H1 (cell line): Measurements from ENCODE around the gene DGKI. TPM values are rescaled to one million over a fixed set of nuclear protein-coding genes. Genes with fewer than 3 reads are reported as not detected.

ENCODE experiments used
- CTCF ChIA-PET: fragments of 300-600 bp; sonication (Branson Sonifier 250); formaldehyde crosslinking; loops from one replicate; lab custom pipeline; 2021; ENCODE audit not compliant: partially characterized antibody; lab: Charles Lee
- POLR2A ChIA-PET: fragments of 300-600 bp; sonication (Branson Sonifier 250); formaldehyde crosslinking; loops from one replicate; lab custom pipeline; 2021; ENCODE audit warnings: inconsistent platforms; ENCODE audit not compliant: partially characterized antibody; lab: Charles Lee
- DNase-seq, 2 experiments: peaks; one replicate each; pipeline versions ENCODE4 v3.0.0 to v3.0.0-alpha.2; 2010 to 2022; ENCODE audit warnings: low spot score in 2 of 2, low read depth in 1 of 2, mixed read lengths in 1 of 2
- FAIRE-seq: peaks from 2 replicates; lab custom pipeline; 2011; peaks lifted over from hg19 to GRCh38; lab: Jason Lieb, UNC
- H2AFZ ChIP-seq: 2 replicates; pipeline ENCODE4 v1.8.1; 2012; ENCODE audit warnings: low read length, inconsistent platforms
- H2AK5ac ChIP-seq: 2 replicates; pipeline ENCODE4 v1.6.1; 2013; ENCODE audit warnings: low read depth, low read length
- H2BK120ac ChIP-seq: replicated peaks from 2 replicates; pipeline ENCODE3; 2013; ENCODE audit warnings: low read depth, low read length, inconsistent platforms
- H2BK12ac ChIP-seq: 2 replicates; pipeline ENCODE4 v1.6.1; 2013; ENCODE audit warnings: low read depth, low read length
- H2BK15ac ChIP-seq: 2 replicates; pipeline ENCODE4 v1.6.1; 2013; ENCODE audit warnings: low read length
- H2BK20ac ChIP-seq: 2 replicates; pipeline ENCODE4 v1.6.1; 2013; ENCODE audit warnings: low read length
- H2BK5ac ChIP-seq: 2 replicates; pipeline ENCODE4 v1.6.1; 2013; ENCODE audit warnings: low read depth, low read length
- H3K14ac ChIP-seq: 2 replicates; pipeline ENCODE4 v1.6.1; 2013; ENCODE audit warnings: inconsistent platforms; ENCODE audit not compliant: insufficient read length
- H3K18ac ChIP-seq: 2 replicates; pipeline ENCODE4 v1.6.1; 2013; ENCODE audit warnings: low read length; ENCODE audit errors: extremely low read depth
- H3K23ac ChIP-seq: 2 replicates; pipeline ENCODE4 v1.6.1; 2013; ENCODE audit warnings: inconsistent platforms; ENCODE audit not compliant: insufficient read length
- H3K23me2 ChIP-seq: 2 replicates; pipeline ENCODE4 v1.6.1; 2013; ENCODE audit warnings: low read depth, low read length
- H3K27ac ChIP-seq: 2 replicates; pipeline ENCODE4 v1.6.1; 2011; ENCODE audit warnings: low read depth, low read length, inconsistent platforms
- H3K27me3 ChIP-seq, 4 experiments: replicated peaks in 1 of 4; 1 replicate in 1 of 4; 2 replicates in 3 of 4; pipeline versions ENCODE4 v1.6.1 to v1.8.1; 2011 to 2013; ENCODE audit warnings: low read length in 3 of 4, mild to moderate bottlenecking in 3 of 4, inconsistent platforms in 2 of 4, mixed read lengths in 2 of 4, moderate library complexity in 1 of 4; ENCODE audit not compliant: control insufficient read depth in 3 of 4, insufficient read depth in 3 of 4; ENCODE audit errors: extremely low read depth in 1 of 4
- H3K36me3 ChIP-seq, 4 experiments: 2 replicates each; pipeline versions ENCODE4 v1.6.1 to v1.8.1; 2011 to 2013; ENCODE audit warnings: mild to moderate bottlenecking in 4 of 4, low read length in 3 of 4, moderate library complexity in 2 of 4, control low read depth in 1 of 4, inconsistent platforms in 1 of 4; ENCODE audit not compliant: insufficient read depth in 4 of 4, control insufficient read depth in 2 of 4
- H3K4ac ChIP-seq: replicated peaks from 2 replicates; pipeline ENCODE3; 2013; ENCODE audit warnings: low read length, low read depth, mixed read lengths, inconsistent platforms; ENCODE audit not compliant: insufficient read length
- H3K4me1 ChIP-seq, 4 experiments: replicated peaks in 1 of 4; 1 replicate in 1 of 4; 2 replicates in 3 of 4; pipeline versions ENCODE4 v1.6.1 to v1.8.1; 2011 to 2013; ENCODE audit warnings: low read length in 3 of 4, inconsistent platforms in 2 of 4, mixed read lengths in 1 of 4; ENCODE audit not compliant: insufficient read depth in 4 of 4, control insufficient read depth in 3 of 4
- H3K4me2 ChIP-seq, 2 experiments: 2 replicates each; pipeline versions ENCODE4 v1.6.1 to v1.8.1; 2011 to 2013; ENCODE audit warnings: low read depth in 2 of 2, low read length in 2 of 2, control low read depth in 1 of 2, inconsistent platforms in 1 of 2, mild to moderate bottlenecking in 1 of 2; ENCODE audit not compliant: insufficient read depth in 1 of 2
- H3K4me3 ChIP-seq, 4 experiments: fragments of 200-600, 300-600 bp in 1 of 4; sonication (generic), shearing (Covaris generic), sonication (Bioruptor Twin) in 1 of 4; 2 replicates each; pipeline versions ENCODE4 v1.5.1 to v1.8.1; 2011 to 2016; ENCODE audit warnings: low read length in 4 of 4, low read depth in 3 of 4, control low read depth in 2 of 4, inconsistent platforms in 2 of 4, mild to moderate bottlenecking in 2 of 4, mixed read lengths in 1 of 4, moderate library complexity in 1 of 4; ENCODE audit not compliant: insufficient read depth in 2 of 4; ENCODE audit errors: extremely low read depth in 1 of 4
- H3K56ac ChIP-seq: replicated peaks from 2 replicates; pipeline ENCODE3; 2013; ENCODE audit warnings: low read depth, mild to moderate bottlenecking, mixed read lengths, low read length, inconsistent platforms; ENCODE audit not compliant: insufficient read length
- H3K79me1 ChIP-seq: 2 replicates; pipeline ENCODE4 v1.6.1; 2013; ENCODE audit warnings: low read depth, low read length, control low read depth
- H3K79me2 ChIP-seq, 2 experiments: 2 replicates each; pipeline versions ENCODE4 v1.6.1 to v1.8.1; 2012 to 2013; ENCODE audit warnings: low read length in 2 of 2, mild to moderate bottlenecking in 2 of 2, inconsistent platforms in 1 of 2; ENCODE audit not compliant: insufficient read depth in 2 of 2, control insufficient read depth in 1 of 2
- H3K9ac ChIP-seq, 4 experiments: replicated peaks in 1 of 4; 1 replicate in 1 of 4; 2 replicates in 3 of 4; pipeline versions ENCODE4 v1.6.1 to v1.8.1; 2011 to 2013; ENCODE audit warnings: low read depth in 3 of 4, low read length in 3 of 4, control low read depth in 2 of 4, mild to moderate bottlenecking in 2 of 4, moderate library complexity in 2 of 4, inconsistent platforms in 1 of 4; ENCODE audit errors: extremely low read depth in 1 of 4
- H3K9me3 ChIP-seq, 2 experiments: 2 replicates each; pipeline versions ENCODE4 v1.6.1 to v1.8.1; 2012 to 2013; ENCODE audit warnings: mild to moderate bottlenecking in 2 of 2, moderate library complexity in 2 of 2, control low read depth in 1 of 2, inconsistent platforms in 1 of 2, low read depth in 1 of 2, low read length in 1 of 2, mixed read lengths in 1 of 2; ENCODE audit not compliant: insufficient read depth in 2 of 2
- H4K20me1 ChIP-seq, 2 experiments: replicated peaks in 1 of 2; 2 replicates each; pipeline versions ENCODE3 to v1.8.1; 2011 to 2013; ENCODE audit warnings: inconsistent platforms in 2 of 2, low read length in 2 of 2, mild to moderate bottlenecking in 1 of 2; ENCODE audit not compliant: insufficient read depth in 2 of 2, control insufficient read depth in 1 of 2
- H4K5ac ChIP-seq: 2 replicates; pipeline ENCODE4 v1.6.1; 2013; ENCODE audit warnings: low read length, low read depth, mixed read lengths, inconsistent platforms; ENCODE audit not compliant: insufficient read length
- H4K8ac ChIP-seq: 2 replicates; pipeline ENCODE4 v1.8.0; 2013; ENCODE audit warnings: mild to moderate bottlenecking, moderate library complexity, low read length, inconsistent platforms; ENCODE audit not compliant: insufficient read depth; ENCODE audit errors: extremely low read depth
- H4K91ac ChIP-seq: replicated peaks from 2 replicates; pipeline ENCODE3; 2013; ENCODE audit warnings: low read length, mixed read lengths, inconsistent platforms; ENCODE audit not compliant: insufficient read length
- BACH1 ChIP-seq: IDR thresholded peaks from 2 replicates; pipeline ENCODE4 v1.6.1; 2012; ENCODE audit warnings: low read length, improper control_type of control experiment
- CREB1 ChIP-seq: IDR thresholded peaks from 2 replicates; pipeline ENCODE4 v1.6.1; 2012; ENCODE audit warnings: inconsistent platforms
- GABPA ChIP-seq: IDR thresholded peaks from 2 replicates; pipeline ENCODE4 v1.6.1; 2011; ENCODE audit warnings: mild to moderate bottlenecking, low read length, moderate library complexity, borderline replicate concordance; ENCODE audit not compliant: insufficient read depth
- KDM1A ChIP-seq: fragments of 200-600, 300-600 bp; sonication (generic); IDR thresholded peaks from 2 replicates; pipeline ENCODE4 v1.7.1; 2016; ENCODE audit warnings: mild to moderate bottlenecking, low read length, borderline replicate concordance
- RFX5 ChIP-seq: IDR thresholded peaks from 2 replicates; pipeline ENCODE4 v1.6.1; 2011; ENCODE audit warnings: low read depth, low read length, improper control_type of control experiment, borderline replicate concordance
- WGBS, 2 experiments: shearing (Covaris generic) in 1 of 2; methylation state at CpG; one replicate each; pipeline versions ENCODE4 v1.1.6 to v1.1.7; 2013 to 2015; ENCODE audit warnings: low lambda C conversion rate in 2 of 2, mixed read lengths in 2 of 2, inconsistent platforms in 1 of 2, low coverage in 1 of 2, missing lambda C conversion rate in 1 of 2; ENCODE audit not compliant: insufficient replicate concordance in 2 of 2, insufficient coverage in 1 of 2, insufficient read length in 1 of 2; ENCODE audit errors: extremely low coverage in 1 of 2, missing lambda C conversion rate in 1 of 2; 5-methylcytosine and 5-hydroxymethylcytosine counted together
- polyA plus RNA-seq, 7 experiments: library from polyadenylated mRNA; depleted of rRNA in 3 of 7; stranded (reverse) in 5 of 7; unstranded in 2 of 7; fragments of >200 nt in 5 of 7; fragments of 200-250 nt in 2 of 7; gene quantifications; 1 replicate in 5 of 7; 2 replicates in 1 of 7; 4 replicates in 1 of 7; pipeline versions ENCODE4 v1.2.1 to v1.2.3, GENCODE V29; 2011 to 2013; ENCODE audit warnings: missing spikeins in 2 of 7, mixed read lengths in 2 of 7
- total RNA-seq: library from RNA; stranded (reverse); fragmentation: NEBNext Ultra II Directional; extraction: Animal tissue kit (Norgen Biotek cat#: 25700); gene quantifications from 2 replicates; pipeline ENCODE4 v1.2.1, GENCODE V29; 2021
- TF ChIP-seq, protein P1 (sequence below): IDR thresholded peaks from 2 replicates; pipeline ENCODE4 v1.6.1; 2012; ENCODE audit warnings: inconsistent platforms
- TF ChIP-seq, protein P2 (sequence below): IDR thresholded peaks from 2 replicates; pipeline ENCODE4 v1.6.1; 2012; ENCODE audit warnings: low read length, inconsistent platforms

DGKI gene
- total and polyA plus RNA-seq, 2 of the 8 experiments (the other 6 are each of a cell fraction or from before 2014, with no cell fraction given), result 0.20 to 0.71 TPM

DNA sequence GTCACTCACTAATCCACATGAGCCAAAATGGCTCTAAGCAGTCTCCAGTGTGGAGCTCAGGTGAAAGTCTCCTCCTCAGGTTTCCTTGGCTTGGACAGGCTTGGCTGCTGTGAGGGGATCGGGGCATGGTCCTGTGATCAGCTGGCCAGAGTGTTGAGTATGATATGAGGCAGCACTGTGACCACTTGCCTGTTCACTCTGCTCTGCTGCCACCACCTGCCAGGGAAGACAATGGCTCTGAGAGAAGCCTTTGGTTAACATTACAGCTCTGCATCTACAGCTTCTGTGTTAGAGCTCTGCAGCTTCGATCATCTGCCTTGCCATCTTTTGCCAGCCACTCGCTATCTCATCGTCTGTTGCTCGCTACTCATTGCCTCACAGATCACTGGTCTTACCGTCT is 483.1 kb downstream of the DGKI start:
- no peaks in the 10 kb centered on the region for H3K79me2 ChIP-seq
- TF ChIP-seq BACH1 (no peak), CREB1 (no peak), GABPA (no peak), KDM1A (no peak), RFX5 (no peak)
- TF ChIP-seq, protein P1, sequence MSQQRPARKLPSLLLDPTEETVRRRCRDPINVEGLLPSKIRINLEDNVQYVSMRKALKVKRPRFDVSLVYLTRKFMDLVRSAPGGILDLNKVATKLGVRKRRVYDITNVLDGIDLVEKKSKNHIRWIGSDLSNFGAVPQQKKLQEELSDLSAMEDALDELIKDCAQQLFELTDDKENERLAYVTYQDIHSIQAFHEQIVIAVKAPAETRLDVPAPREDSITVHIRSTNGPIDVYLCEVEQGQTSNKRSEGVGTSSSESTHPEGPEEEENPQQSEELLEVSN, result no peak
- TF ChIP-seq, protein P2, sequence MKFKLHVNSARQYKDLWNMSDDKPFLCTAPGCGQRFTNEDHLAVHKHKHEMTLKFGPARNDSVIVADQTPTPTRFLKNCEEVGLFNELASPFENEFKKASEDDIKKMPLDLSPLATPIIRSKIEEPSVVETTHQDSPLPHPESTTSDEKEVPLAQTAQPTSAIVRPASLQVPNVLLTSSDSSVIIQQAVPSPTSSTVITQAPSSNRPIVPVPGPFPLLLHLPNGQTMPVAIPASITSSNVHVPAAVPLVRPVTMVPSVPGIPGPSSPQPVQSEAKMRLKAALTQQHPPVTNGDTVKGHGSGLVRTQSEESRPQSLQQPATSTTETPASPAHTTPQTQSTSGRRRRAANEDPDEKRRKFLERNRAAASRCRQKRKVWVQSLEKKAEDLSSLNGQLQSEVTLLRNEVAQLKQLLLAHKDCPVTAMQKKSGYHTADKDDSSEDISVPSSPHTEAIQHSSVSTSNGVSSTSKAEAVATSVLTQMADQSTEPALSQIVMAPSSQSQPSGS, result no peak
- TF ChIP-seq, all 59 proteins: peak for 0
- H4K5ac ChIP-seq, result no peak overlapping the region
- H2AK5ac ChIP-seq, result no peak overlapping the region
- no peak overlapping the region for H2BK12ac ChIP-seq
- H3K36me3 ChIP-seq, result no peaks in the 10 kb centered on the region; a peak in 1 of 8 replicates
- no peak overlapping the region for H2BK20ac ChIP-seq
- ChIA-PET CTCF (no interaction called here), POLR2A (no interaction called here)
- H4K20me1 ChIP-seq, result no peaks in the 10 kb centered on the region
- H3K79me1 ChIP-seq, result no peaks in the 10 kb centered on the region
- H3K27me3 ChIP-seq, result no peaks in the 10 kb centered on the region
- 88% methylated on average over 6 of the region's 6 CpGs; no CpG with 5 or more reads in 1 of the 2 experiments for WGBS, 2 experiments
- H3K18ac ChIP-seq, result no peak overlapping the region
- no peak overlapping the region for H2AFZ ChIP-seq
- H3K4me1 ChIP-seq, result no peaks in the 10 kb centered on the region
- no peak for FAIRE-seq
- H3K9ac ChIP-seq, result no peak overlapping the region
- H2BK15ac ChIP-seq, result no peak overlapping the region
- no peak overlapping the region for H3K4ac ChIP-seq
- no peak overlapping the region for H3K56ac ChIP-seq
- H4K8ac ChIP-seq, result no peak overlapping the region
- no peak overlapping the region for H3K27ac ChIP-seq
- H3K9me3 ChIP-seq, result peaks cover 43 to 52% of the 10 kb centered on the region in 2 experiments
- H3K23ac ChIP-seq, result no peak overlapping the region
- no peaks in the 10 kb centered on the region for H3K23me2 ChIP-seq
- no peak for DNase-seq
- H2BK120ac ChIP-seq, result no peak overlapping the region
- H3K4me2 ChIP-seq, result no peak overlapping the region
- H4K91ac ChIP-seq, result no peak overlapping the region
- no peak overlapping the region for H2BK5ac ChIP-seq
- no peak overlapping the region for H3K14ac ChIP-seq
- H3K4me3 ChIP-seq, result no peak overlapping the region
